AG10803 (cell line): Measurements from ENCODE around the gene UQCRC1.

Experiments
- DNase-seq: peaks from one replicate; pipeline ENCODE4 v3.0.0; 2010; ENCODE audit warnings: low read depth
- H3K4me3 ChIP-seq: 2 replicates; pipeline ENCODE4 v1.5.1; 2011; ENCODE audit warnings: mild to moderate bottlenecking, low read length, control low read depth
- TF ChIP-seq, protein P1 (sequence below): conservative IDR thresholded peaks from 2 replicates; pipeline ENCODE4 v1.5.1; 2011; ENCODE audit warnings: mild to moderate bottlenecking, low read length, control low read depth, inconsistent platforms

The UQCRC1 gene

DNA sequence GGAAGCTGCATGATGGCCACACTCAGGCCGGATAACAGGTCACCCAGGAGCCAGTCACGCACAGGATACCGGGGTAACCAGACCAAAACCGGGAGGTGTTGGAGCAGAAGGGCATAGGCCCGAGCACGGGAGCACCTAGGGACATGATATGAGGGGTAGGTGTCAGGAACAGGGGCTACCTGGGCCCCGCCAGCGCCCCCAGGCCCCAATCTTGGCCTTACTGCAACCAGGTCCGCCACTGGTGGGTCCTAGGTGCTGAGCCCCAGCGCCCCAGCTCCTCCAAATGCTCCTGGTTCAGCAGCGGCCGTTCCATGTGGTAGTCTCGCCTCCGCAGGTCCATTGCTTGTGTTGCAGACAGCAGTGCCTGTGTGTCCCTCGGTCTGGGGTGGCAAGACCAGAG, 23.8 kb upstream of the UQCRC1 start:
- TF ChIP-seq, protein P1, sequence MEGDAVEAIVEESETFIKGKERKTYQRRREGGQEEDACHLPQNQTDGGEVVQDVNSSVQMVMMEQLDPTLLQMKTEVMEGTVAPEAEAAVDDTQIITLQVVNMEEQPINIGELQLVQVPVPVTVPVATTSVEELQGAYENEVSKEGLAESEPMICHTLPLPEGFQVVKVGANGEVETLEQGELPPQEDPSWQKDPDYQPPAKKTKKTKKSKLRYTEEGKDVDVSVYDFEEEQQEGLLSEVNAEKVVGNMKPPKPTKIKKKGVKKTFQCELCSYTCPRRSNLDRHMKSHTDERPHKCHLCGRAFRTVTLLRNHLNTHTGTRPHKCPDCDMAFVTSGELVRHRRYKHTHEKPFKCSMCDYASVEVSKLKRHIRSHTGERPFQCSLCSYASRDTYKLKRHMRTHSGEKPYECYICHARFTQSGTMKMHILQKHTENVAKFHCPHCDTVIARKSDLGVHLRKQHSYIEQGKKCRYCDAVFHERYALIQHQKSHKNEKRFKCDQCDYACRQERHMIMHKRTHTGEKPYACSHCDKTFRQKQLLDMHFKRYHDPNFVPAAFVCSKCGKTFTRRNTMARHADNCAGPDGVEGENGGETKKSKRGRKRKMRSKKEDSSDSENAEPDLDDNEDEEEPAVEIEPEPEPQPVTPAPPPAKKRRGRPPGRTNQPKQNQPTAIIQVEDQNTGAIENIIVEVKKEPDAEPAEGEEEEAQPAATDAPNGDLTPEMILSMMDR: no peak
- H3K4me3 ChIP-seq: no peak overlapping the region
- DNase-seq: no peak

DNA sequence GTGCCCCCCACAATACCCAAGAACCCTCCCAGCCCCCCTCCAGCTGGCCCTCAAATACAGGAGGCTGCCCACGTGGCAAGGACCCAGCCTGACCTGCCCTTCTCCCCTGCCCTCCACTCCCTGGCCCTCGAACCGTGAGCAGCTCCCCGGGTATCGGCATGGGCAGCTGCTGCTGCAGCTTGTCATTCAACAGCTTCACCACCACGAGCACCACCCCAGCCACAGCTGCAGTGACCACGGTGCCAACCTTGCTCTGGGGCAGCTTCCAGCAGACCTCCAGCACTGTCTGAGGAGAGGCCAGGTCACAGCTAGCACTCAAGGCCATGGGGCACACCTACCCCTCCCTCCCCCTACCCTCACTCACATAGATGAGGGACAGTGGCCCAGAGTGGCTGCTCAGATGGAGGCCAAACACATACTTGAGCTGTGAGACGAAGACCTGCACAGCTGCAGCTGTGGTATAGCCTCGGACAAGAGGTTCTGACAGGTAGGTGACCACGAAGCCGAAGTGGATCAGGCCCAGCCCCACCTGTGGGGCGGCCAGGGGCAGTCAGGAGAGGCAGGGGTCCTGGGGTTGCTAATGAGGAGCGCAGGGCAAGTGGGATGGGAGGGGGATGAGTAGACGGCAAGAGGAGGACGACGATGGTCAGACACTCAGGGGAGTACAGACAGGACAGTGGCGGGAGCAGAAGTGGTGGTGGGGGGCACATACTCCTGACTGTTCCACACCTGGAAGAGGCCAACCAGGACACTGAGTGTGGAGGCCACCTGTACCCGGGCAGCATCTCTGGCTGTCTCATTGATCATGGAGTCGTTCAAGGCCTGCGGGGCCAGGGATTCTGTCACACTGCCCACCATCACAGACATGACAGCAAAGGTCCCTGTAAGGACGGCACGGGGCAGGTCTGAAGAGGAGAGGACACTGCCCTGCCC, 22.3 kb upstream of the UQCRC1 start:
- DNase-seq: no peak
- no peak overlapping the region for H3K4me3 ChIP-seq
- TF ChIP-seq, protein P1: no peak

DNA sequence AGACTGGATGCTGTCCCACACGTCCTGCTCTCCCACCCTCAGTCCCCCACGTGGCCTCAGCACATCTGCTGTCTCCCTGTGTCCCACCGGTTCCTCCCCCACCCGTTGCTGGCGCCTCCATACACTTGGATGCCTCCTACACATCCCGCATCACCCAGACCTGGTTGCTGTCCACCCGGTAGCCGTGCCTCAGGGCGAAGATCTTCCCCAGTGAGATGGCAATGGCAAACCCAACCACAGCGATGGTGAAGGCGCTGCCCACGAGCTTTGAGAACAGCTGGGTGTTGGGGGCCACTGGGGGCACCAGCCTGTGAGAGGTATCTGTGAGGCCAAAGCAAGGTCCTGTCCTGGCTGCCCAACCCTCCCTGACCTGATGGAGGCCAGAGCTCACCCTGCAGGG, 21.4 kb upstream of the UQCRC1 start:
- no peak for DNase-seq
- TF ChIP-seq, protein P1: no peak
- H3K4me3 ChIP-seq: no peak overlapping the region

DNA sequence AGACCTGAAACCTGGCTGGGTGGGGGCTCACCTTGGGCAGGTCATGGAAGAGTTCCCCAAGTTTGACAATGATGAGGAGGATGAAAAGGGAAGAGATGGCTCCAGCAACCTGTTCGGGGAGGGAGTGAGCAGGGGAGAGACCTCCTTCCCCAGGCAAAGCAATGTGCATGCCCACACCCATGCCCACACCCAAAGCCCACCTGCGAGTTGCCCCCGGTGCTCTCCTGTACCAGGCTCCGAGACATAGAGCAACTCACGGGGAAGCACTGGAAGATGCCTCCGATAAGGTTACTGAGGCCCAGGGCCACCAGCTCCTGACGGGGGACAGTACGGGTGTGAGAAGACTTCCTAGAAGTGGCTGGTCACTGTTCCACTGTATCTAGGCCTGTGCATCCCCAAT, 21.0 kb upstream of the UQCRC1 start:
- TF ChIP-seq, protein P1: no peak
- DNase-seq: no peak
- H3K4me3 ChIP-seq: no peak overlapping the region

DNA sequence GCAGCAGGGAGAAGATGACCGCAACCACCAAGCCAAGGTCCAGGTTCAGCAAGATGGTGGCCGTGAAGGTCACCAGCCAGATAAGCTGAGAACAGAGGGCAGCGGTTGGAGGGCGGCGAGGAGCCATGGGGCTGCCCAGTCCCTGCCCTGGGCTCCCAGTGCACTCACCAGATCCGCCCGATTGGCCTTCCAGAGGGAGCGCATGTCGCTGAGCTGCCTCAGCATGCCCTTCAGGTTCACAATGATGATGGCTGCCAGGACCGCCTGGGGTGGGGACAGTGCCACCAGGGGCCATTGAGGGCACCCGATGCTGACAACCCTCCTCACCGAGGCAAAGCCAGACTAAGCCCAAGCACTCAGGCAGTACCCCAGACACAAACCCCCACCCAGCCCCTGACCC, 20.4 kb upstream of the UQCRC1 start:
- no peak for DNase-seq
- no peak overlapping the region for H3K4me3 ChIP-seq
- TF ChIP-seq, protein P1: no peak

DNA sequence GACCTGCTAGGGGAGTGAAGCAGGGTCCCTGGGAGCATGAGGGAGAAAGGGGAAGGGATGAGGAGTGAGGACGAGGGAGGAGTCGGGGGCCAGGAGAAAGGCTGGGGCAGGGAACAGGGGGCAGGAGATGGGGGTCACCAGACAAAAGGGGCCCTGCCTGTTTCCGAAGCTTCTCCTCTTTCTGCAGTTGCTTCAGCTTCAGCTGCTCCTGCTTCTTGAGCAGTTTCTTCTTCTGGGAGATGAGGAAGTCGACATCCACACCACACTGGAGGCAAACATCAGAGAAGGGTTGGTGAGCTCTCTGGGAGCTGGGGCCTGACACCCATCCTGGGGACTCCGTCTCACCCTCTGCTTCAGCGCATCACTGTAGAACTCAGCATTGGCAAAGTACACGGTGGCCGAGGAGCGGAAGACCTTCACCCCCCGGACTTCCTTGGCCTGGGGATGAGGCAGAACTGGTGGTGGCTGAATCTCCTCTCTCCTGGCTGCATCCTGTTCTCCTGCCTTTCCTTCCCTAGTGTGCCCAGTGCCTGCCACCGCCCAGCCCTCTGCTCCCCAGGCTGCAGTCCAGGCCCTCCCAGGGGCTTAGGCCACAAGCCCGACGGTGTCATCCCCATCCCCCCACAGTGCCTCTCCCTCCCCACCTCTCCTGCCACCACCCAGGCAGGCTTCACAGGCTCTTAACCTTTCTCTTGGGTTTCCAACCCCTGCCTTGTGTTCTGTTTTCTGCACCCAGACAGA, 19.0 kb upstream of the UQCRC1 start:
- TF ChIP-seq, protein P1: no peak
- DNase-seq: no peak
- H3K4me3 ChIP-seq: no peak overlapping the region
